Gastroesophageal sphincter (tissue), 3 donors: ENCODE results near the gene MAML2.

ENCODE experiments used
- POLR2A ChIP-seq, 2 donors: fragments of 450-650 bp; IDR thresholded peaks; one replicate each; pipeline ENCODE4 v1.6.1; 2017; ENCODE audit warnings: antibody characterized with exemption in 2 of 2, mild to moderate bottlenecking in 2 of 2, moderate library complexity in 1 of 2
- POLR2AphosphoS5 ChIP-seq: sonication (generic); formaldehyde crosslinking; IDR thresholded peaks from one replicate; pipeline ENCODE4 v1.6.1; 2017; ENCODE audit warnings: antibody characterized with exemption
- TF ChIP-seq, protein P1 (sequence below), 4 experiments: fragments of 200-600 bp in 2 of 4; fragments of 450-650 bp in 2 of 4; sonication (generic) in 1 of 4; IDR thresholded peaks; one replicate each; pipeline ENCODE4 v1.5.1; 2017 to 2019; ENCODE audit warnings: antibody characterized with exemption in 4 of 4, mild to moderate bottlenecking in 2 of 4, moderate library complexity in 2 of 4

DNA sequence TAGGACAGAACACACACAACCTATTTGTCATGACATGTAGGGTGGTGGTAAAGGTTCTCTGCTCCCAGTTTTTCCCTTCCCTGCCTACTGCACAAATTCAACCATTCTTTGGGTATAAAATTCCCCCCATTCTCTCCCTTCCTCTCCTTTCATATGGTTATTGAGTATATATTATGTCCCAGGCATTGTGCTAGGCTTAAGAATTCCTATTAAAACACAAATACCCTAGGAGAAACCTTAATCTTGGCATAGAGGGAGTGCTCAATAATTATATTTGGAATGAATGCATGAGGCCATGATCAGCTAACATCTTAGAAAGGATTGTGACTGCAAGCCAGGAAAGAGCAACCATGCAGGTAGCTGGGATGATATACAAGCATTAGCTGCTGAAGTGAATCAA lies 298.7 kb downstream of the MAML2 start:
- TF ChIP-seq POLR2A (IDR thresholded peaks at IDR 0.05) = no peak
- TF ChIP-seq, protein P1, sequence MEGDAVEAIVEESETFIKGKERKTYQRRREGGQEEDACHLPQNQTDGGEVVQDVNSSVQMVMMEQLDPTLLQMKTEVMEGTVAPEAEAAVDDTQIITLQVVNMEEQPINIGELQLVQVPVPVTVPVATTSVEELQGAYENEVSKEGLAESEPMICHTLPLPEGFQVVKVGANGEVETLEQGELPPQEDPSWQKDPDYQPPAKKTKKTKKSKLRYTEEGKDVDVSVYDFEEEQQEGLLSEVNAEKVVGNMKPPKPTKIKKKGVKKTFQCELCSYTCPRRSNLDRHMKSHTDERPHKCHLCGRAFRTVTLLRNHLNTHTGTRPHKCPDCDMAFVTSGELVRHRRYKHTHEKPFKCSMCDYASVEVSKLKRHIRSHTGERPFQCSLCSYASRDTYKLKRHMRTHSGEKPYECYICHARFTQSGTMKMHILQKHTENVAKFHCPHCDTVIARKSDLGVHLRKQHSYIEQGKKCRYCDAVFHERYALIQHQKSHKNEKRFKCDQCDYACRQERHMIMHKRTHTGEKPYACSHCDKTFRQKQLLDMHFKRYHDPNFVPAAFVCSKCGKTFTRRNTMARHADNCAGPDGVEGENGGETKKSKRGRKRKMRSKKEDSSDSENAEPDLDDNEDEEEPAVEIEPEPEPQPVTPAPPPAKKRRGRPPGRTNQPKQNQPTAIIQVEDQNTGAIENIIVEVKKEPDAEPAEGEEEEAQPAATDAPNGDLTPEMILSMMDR (IDR thresholded peaks at IDR 0.05) = no peak
- no peak for TF ChIP-seq POLR2AphosphoS5
